Mesothelial cell of epicardium (in vitro differentiated cells): ENCODE measurements around the gene BRIP1. TPM values are rescaled to one million over a fixed set of nuclear protein-coding genes. Genes with fewer than 3 reads are reported as not detected.
A peak's percentile ranks its signal among the peaks of the same experiment; 100 is the strongest.

ENCODE experiments used
- DNase-seq, 2 experiments: peaks; one replicate each; pipeline ENCODE4 v3.0.0; 2021; ENCODE audit warnings: low spot score in 2 of 2; ENCODE audit not compliant: unreplicated experiment in 2 of 2
- H3K27ac Mint-ChIP-seq: 2 replicates; pipeline ENCODE4 v1.8.0; 2021; ENCODE audit warnings: mixed read lengths
- H3K27me3 Mint-ChIP-seq: 2 replicates; pipeline ENCODE4 v1.8.0; 2021; ENCODE audit warnings: low read depth, mixed read lengths
- H3K36me3 Mint-ChIP-seq: 2 replicates; pipeline ENCODE4 v1.8.0; 2021; ENCODE audit warnings: mixed read lengths
- H3K4me1 Mint-ChIP-seq: 2 replicates; pipeline ENCODE4 v1.8.0; 2021; ENCODE audit warnings: mixed read lengths
- H3K4me3 Mint-ChIP-seq: 2 replicates; pipeline ENCODE4 v1.8.0; 2021; ENCODE audit warnings: mild to moderate bottlenecking, moderate library complexity, mixed read lengths
- H3K9me3 Mint-ChIP-seq: 2 replicates; pipeline ENCODE4 v1.8.0; 2021; ENCODE audit warnings: mixed read lengths
- total RNA-seq: library from RNA; stranded (reverse); gene quantifications from 3 replicates; pipeline ENCODE4 v1.2.1, GENCODE V29; 2021
- TF ChIP-seq, protein P1 (sequence below): fragments of 200-600 bp; sonication (generic); IDR thresholded peaks from one replicate; pipeline ENCODE4 v1.5.0; 2021; ENCODE audit warnings: antibody characterized with exemption; ENCODE audit not compliant: unreplicated experiment

BRIP1 gene
- total RNA-seq, 1 donor from 2014 or later = 12.3 TPM

DNA sequence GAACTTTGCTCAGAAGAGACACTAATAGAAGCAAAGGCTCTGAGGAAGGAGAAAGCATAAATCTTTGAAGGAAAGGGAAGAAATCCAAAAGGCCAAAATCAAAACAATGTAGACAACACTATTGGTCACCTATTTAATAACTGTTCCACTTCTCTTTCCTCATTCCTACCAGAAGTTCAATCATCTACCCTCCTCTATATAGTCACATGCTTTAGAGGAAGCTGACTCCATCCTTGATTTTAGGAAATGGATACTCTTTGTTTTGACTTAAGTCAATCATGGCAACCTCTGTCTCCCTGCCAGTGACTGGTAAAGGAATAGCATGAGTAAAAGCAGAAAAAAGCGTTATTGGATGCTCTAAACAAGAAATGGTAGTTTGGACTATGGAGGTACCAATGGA is 7.3 kb downstream of the BRIP1 start:
- TF ChIP-seq, protein P1, sequence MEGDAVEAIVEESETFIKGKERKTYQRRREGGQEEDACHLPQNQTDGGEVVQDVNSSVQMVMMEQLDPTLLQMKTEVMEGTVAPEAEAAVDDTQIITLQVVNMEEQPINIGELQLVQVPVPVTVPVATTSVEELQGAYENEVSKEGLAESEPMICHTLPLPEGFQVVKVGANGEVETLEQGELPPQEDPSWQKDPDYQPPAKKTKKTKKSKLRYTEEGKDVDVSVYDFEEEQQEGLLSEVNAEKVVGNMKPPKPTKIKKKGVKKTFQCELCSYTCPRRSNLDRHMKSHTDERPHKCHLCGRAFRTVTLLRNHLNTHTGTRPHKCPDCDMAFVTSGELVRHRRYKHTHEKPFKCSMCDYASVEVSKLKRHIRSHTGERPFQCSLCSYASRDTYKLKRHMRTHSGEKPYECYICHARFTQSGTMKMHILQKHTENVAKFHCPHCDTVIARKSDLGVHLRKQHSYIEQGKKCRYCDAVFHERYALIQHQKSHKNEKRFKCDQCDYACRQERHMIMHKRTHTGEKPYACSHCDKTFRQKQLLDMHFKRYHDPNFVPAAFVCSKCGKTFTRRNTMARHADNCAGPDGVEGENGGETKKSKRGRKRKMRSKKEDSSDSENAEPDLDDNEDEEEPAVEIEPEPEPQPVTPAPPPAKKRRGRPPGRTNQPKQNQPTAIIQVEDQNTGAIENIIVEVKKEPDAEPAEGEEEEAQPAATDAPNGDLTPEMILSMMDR = no peak
- Mint-ChIP-seq H3K4me1 (peaks cover 5% of the 10 kb centered on the region), H3K27me3 (no peaks in the 10 kb centered on the region), H3K27ac (no peak overlapping the region), H3K9me3 (no peaks in the 10 kb centered on the region), H3K4me3 (no peak overlapping the region), H3K36me3 (peaks cover 17% of the 10 kb centered on the region)
- DNase-seq = no peak

DNA sequence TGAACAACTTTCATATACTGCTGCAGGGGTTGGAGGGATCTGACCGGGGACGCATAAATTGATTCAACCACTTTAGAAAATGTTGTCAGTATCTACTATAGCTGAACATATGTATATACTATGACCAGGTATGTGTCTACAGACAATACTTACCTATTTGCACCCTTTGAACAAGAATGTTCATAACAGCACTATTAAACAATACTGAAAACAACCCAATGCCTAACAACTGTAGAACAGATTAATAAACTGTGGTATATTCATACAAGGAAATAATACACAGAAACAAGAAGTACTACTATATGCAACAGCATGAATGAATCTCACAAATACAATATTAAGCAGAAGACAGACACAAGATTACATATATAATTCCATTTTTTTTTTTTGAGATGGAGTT is 10.5 kb downstream of the BRIP1 start:
- Mint-ChIP-seq H3K9me3 (no peaks in the 10 kb centered on the region), H3K4me3 (no peak overlapping the region), H3K4me1 (peaks cover 7% of the 10 kb centered on the region), H3K27ac (no peak overlapping the region), H3K36me3 (peaks cover 17% of the 10 kb centered on the region), H3K27me3 (no peaks in the 10 kb centered on the region)
- DNase-seq = no peak
- TF ChIP-seq, protein P1 = no peak

DNA sequence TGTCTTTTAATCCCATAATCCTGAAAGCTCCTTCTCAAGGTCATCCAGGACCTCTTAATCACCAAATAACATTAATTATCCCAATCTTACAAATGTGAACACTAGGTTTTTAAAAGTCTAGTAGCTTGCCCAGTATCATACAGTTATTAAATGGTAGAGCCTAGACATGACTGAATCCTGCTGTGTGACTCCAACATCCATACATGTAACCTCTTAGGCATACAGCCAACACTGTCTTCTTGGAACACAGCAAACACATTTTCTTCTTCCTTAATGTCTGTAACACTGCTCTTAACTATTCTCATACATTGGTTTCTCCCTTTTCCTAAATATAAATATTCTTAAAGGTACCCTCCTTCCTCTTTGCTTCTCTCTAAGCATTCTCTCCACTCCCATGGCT is 13.7 kb downstream of the BRIP1 start:
- peaks cover 20% of the 10 kb centered on the region for H3K36me3 Mint-ChIP-seq
- DNase-seq = no peak
- H3K27me3 Mint-ChIP-seq = no peaks in the 10 kb centered on the region
- H3K4me3 Mint-ChIP-seq = no peak overlapping the region
- peaks cover 7% of the 10 kb centered on the region for H3K4me1 Mint-ChIP-seq
- TF ChIP-seq, protein P1 = no peak
- no peaks in the 10 kb centered on the region for H3K9me3 Mint-ChIP-seq
- H3K27ac Mint-ChIP-seq = peak overlapping the region; percentile 49

DNA sequence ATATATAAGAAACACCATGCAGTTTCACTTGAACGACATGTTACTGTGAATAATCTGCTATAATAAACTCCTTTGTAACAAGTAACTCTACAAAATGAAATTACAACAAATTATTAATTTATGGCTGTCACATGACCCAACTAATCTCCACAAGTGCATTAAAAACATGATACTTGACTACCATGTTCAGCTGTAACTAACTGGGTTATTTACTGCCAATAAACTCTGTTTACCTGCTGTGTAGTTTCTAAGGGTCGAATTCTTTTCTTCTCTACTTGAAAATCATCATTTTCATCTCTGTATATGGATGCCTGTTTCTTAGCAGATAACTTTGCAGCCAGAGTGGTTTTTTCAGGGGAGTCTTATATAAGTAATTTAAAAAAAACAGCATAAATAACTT is 14.4 kb downstream of the BRIP1 start:
- Mint-ChIP-seq H3K9me3 (no peaks in the 10 kb centered on the region), H3K27me3 (no peaks in the 10 kb centered on the region), H3K4me1 (peaks cover 7% of the 10 kb centered on the region), H3K4me3 (no peak overlapping the region), H3K27ac (no peak overlapping the region), H3K36me3 (peaks cover 21% of the 10 kb centered on the region)
- TF ChIP-seq, protein P1 = no peak
- no peak for DNase-seq

DNA sequence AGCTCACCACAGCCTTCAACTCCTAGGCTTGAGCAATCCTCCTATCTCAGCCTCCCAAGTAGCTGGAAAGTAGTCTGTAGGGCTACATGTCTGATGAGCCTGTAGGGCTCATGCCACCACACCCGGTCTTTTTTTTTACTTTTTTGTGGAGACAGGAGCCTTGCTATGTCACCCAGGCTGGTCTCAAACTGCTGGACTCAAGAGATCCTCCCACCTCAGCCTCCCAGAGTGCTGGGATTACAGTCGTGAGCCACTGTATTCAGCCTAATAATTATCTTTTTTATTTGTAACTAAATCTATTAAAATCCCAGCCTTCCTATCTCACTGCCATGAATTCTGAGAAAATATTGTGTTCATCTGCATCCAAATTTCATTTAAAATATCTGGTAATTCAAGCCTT is 15.1 kb downstream of the BRIP1 start:
- TF ChIP-seq, protein P1 = no peak
- Mint-ChIP-seq H3K36me3 (peaks cover 24% of the 10 kb centered on the region), H3K9me3 (no peaks in the 10 kb centered on the region)

DNA sequence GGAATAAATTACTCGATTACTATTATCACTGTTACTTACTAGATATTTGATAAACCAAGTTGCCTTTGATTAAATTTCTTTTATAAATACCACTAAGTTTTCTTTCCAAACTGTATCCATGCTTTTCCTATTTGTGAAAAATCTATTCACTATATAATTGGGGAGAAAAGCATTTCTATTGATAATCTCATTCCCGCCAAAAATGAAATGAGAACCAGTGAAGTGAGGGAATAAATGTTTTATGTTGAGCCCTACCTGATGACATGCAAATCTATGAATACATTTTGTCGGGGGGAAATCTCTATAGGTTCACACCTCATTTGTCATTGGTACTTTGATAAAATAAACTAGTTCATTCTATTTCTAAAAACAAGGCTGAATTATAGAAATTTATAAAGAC is 15.7 kb downstream of the BRIP1 start:
- H3K27me3 Mint-ChIP-seq = no peaks in the 10 kb centered on the region
- no peak overlapping the region for H3K4me3 Mint-ChIP-seq
- H3K9me3 Mint-ChIP-seq = no peaks in the 10 kb centered on the region
- peaks cover 7% of the 10 kb centered on the region for H3K4me1 Mint-ChIP-seq
- TF ChIP-seq, protein P1 = no peak
- no peak overlapping the region for H3K27ac Mint-ChIP-seq
- DNase-seq = no peak
- peaks cover 30% of the 10 kb centered on the region for H3K36me3 Mint-ChIP-seq

More for the DNA sequence above, 15.1 kb downstream of the BRIP1 start:
- Mint-ChIP-seq H3K4me3 (no peak overlapping the region), H3K4me1 (peaks cover 7% of the 10 kb centered on the region), H3K27me3 (no peaks in the 10 kb centered on the region), H3K27ac (no peak overlapping the region)
- no peak for DNase-seq
